Endothelial cell of umbilical vein (primary cell): ENCODE results near the gene CDYL. TPM values are rescaled to one million over a fixed set of nuclear protein-coding genes. Genes with fewer than 3 reads are reported as not detected.

ENCODE experiments used
- BruUV-seq: library from RNA; stranded (reverse); fragments of 400-500 nt; replicated peaks from 2 replicates; lab custom pipeline; 2021; lab: Mats Ljungman, UMichigan
- CTCF ChIA-PET: fragments of 300-600, 350-600 bp; sonication (Branson Sonifier 250); formaldehyde crosslinking; loops from one replicate; lab custom pipeline; 2021; ENCODE audit warnings: antibody characterized with exemption, inconsistent platforms; lab: Charles Lee
- POLR2A ChIA-PET: fragments of 300-600, 350-600 bp; sonication (Branson Sonifier 250); formaldehyde crosslinking; loops from one replicate; lab custom pipeline; 2021; ENCODE audit warnings: antibody characterized with exemption, inconsistent platforms; lab: Charles Lee
- DNase-seq: peaks from one replicate; pipeline ENCODE4 v3.0.0-alpha.2; 2011; ENCODE audit warnings: low read depth, low spot score
- FAIRE-seq: peaks from 2 replicates; lab custom pipeline; 2011; peaks lifted over from hg19 to GRCh38; lab: Jason Lieb, UNC
- H2AFZ ChIP-seq: 2 replicates; pipeline ENCODE4 v1.6.0; 2012; ENCODE audit warnings: low read depth, low read length, control low read depth, inconsistent platforms
- H3K27ac ChIP-seq: 2 replicates; pipeline ENCODE4 v1.5.1; 2011; ENCODE audit warnings: low read depth, mild to moderate bottlenecking, control low read depth, low read length, moderate library complexity; ENCODE audit not compliant: insufficient read depth
- H3K27me3 ChIP-seq, 2 experiments: 2 replicates each; pipeline versions ENCODE4 v1.6.0 to v1.6.1; 2011; ENCODE audit warnings: low read length in 2 of 2, mixed read lengths in 1 of 2; ENCODE audit not compliant: control insufficient read depth in 2 of 2, insufficient read depth in 2 of 2
- H3K36me3 ChIP-seq, 2 experiments: 2 replicates in 1 of 2; 3 replicates in 1 of 2; pipeline ENCODE4 v1.5.1; 2011; ENCODE audit warnings: low read length in 2 of 2, mild to moderate bottlenecking in 1 of 2, moderate library complexity in 1 of 2; ENCODE audit not compliant: control insufficient read depth in 2 of 2, insufficient read depth in 2 of 2; ENCODE audit errors: extremely low read depth in 1 of 2
- H3K4me1 ChIP-seq: 3 replicates; pipeline ENCODE4 v1.5.1; 2011; ENCODE audit warnings: mild to moderate bottlenecking, low read length; ENCODE audit not compliant: control insufficient read depth, insufficient read depth; ENCODE audit errors: extremely low read depth
- H3K4me2 ChIP-seq: 2 replicates; pipeline ENCODE4 v1.6.1; 2011; ENCODE audit warnings: low read length, control low read depth, mixed read lengths; ENCODE audit not compliant: insufficient read depth
- H3K4me3 ChIP-seq, 3 experiments: fragments of 200-600 bp in 1 of 3; sonication (generic), shearing (Covaris generic) in 1 of 3; replicated peaks in 1 of 3; 2 replicates each; pipeline ENCODE4 v1.5.1; 2011 to 2016; ENCODE audit warnings: control low read depth in 3 of 3, low read length in 3 of 3, mild to moderate bottlenecking in 2 of 3, inconsistent platforms in 1 of 3, low read depth in 1 of 3, moderate library complexity in 1 of 3; ENCODE audit not compliant: insufficient read depth in 1 of 3
- H3K79me2 ChIP-seq: 2 replicates; pipeline ENCODE4 v1.6.0; 2012; ENCODE audit warnings: low read length, inconsistent platforms; ENCODE audit not compliant: control insufficient read depth, insufficient read depth
- H3K9ac ChIP-seq: replicated peaks from 2 replicates; pipeline ENCODE3; 2011; ENCODE audit warnings: low read length, control low read depth; ENCODE audit not compliant: insufficient read depth; ENCODE audit errors: extremely low read depth
- H3K9me1 ChIP-seq: replicated peaks from 3 replicates; pipeline ENCODE4 v1.6.0; 2011; ENCODE audit warnings: mild to moderate bottlenecking, low read length; ENCODE audit not compliant: control insufficient read depth, insufficient read depth; ENCODE audit errors: extremely low read depth
- H3K9me3 ChIP-seq: replicated peaks from 2 replicates; pipeline ENCODE4 v1.5.1; 2012; ENCODE audit warnings: low read length, inconsistent platforms; ENCODE audit not compliant: control insufficient read depth, insufficient read depth
- H4K20me1 ChIP-seq: replicated peaks from 2 replicates; pipeline ENCODE3; 2011; ENCODE audit warnings: mild to moderate bottlenecking, low read length; ENCODE audit not compliant: control insufficient read depth, insufficient read depth; ENCODE audit errors: extremely low read depth
- CTCF ChIP-seq, 2 donors: IDR thresholded peaks; 1 replicate in 1 of 2; 2 replicates in 1 of 2; pipeline ENCODE4 v1.5.1; 2011; ENCODE audit warnings: low read length in 2 of 2, mild to moderate bottlenecking in 2 of 2, moderate library complexity in 2 of 2, control low read depth in 1 of 2, inconsistent platforms in 1 of 2, low read depth in 1 of 2; ENCODE audit not compliant: insufficient read depth in 1 of 2; ENCODE audit errors: extremely low read depth in 1 of 2
- EZH2 ChIP-seq: IDR thresholded peaks from 2 replicates; pipeline ENCODE4 v1.6.1; 2012; ENCODE audit warnings: borderline replicate concordance, low read depth, mild to moderate bottlenecking, moderate library complexity, low read length, inconsistent platforms; ENCODE audit not compliant: severe bottlenecking
- FOS ChIP-seq: IDR thresholded peaks from 2 replicates; pipeline ENCODE4 v1.6.1; 2011; ENCODE audit warnings: mild to moderate bottlenecking, low read length, moderate library complexity, borderline replicate concordance; ENCODE audit not compliant: insufficient read depth
- GATA2 ChIP-seq: IDR thresholded peaks from 2 replicates; pipeline ENCODE4 v1.7.0; 2011; ENCODE audit warnings: low read depth, mild to moderate bottlenecking, moderate library complexity, mixed read lengths, low read length; ENCODE audit not compliant: insufficient read length, insufficient read depth
- JUN ChIP-seq: IDR thresholded peaks from 2 replicates; pipeline ENCODE4 v1.6.1; 2011; ENCODE audit warnings: borderline replicate concordance, low read depth; ENCODE audit not compliant: insufficient read length, insufficient read depth
- MAX ChIP-seq: IDR thresholded peaks from 2 replicates; pipeline ENCODE4 v1.6.1; 2011; ENCODE audit not compliant: insufficient read depth, insufficient read length
- MYC ChIP-seq: IDR thresholded peaks from one replicate; pipeline ENCODE4 v1.6.1; 2011; ENCODE audit warnings: mild to moderate bottlenecking, low read depth, low read length
- POLR2A ChIP-seq: IDR thresholded peaks from 2 replicates; pipeline ENCODE4 v1.6.1; 2012; ENCODE audit warnings: low read depth, mild to moderate bottlenecking, control low read depth, low read length
- POLR2AphosphoS5 ChIP-seq: IDR thresholded peaks from 2 replicates; pipeline ENCODE4 v1.6.1; 2012; ENCODE audit warnings: low read depth, mild to moderate bottlenecking, control low read depth, low read length, moderate library complexity; ENCODE audit not compliant: insufficient read depth
- dilution Hi-C: fragments of 300-500 bp; cut with MboI; formaldehyde crosslinking; loops from one replicate; pipeline ENCODE4 v1.15.0; 2019; ENCODE audit warnings: low sequenced_read_pairs; ENCODE audit not compliant: extremely low pct_ligation_motif_present
- intact Hi-C: fragments of 100-400 bp; cut with micrococcal nuclease; formaldehyde crosslinking; loops from one replicate; pipeline ENCODE4 v1.10.0; 2022
- polyA plus RNA-seq, 4 experiments: library from polyadenylated mRNA; depleted of rRNA in 3 of 4; stranded (reverse) in 3 of 4; unstranded in 1 of 4; fragments of >200 nt; gene quantifications; 2 replicates each; pipeline versions ENCODE4 v1.2.1 to v1.2.3, GENCODE V29; 2011 to 2012; ENCODE audit warnings: missing spikeins in 1 of 4
- total RNA-seq: library from RNA; stranded (reverse); gene quantifications from 2 replicates; pipeline ENCODE4 v1.2.3, GENCODE V29; 2021

Gene CDYL
- total and polyA plus RNA-seq, 2 donors (not counting 3 experiments of a cell fraction or from before 2014, with no cell fraction given): 10.2 to 35.6 TPM

GRCh38 chr6:4891141-4891540 is 114.9 kb downstream of the CDYL start:
- H3K9me1 ChIP-seq: no peaks in the 10 kb centered on the region
- H3K4me2 ChIP-seq: no peak overlapping the region
- ChIA-PET POLR2A (no interaction called here), CTCF (no interaction called here)
- H3K9me3 ChIP-seq: no peaks in the 10 kb centered on the region
- FAIRE-seq (no peak), DNase-seq (no peak)
- H3K4me1 ChIP-seq: no peaks in the 10 kb centered on the region
- no peak overlapping the region for H3K9ac ChIP-seq
- peaks cover 25% of the 10 kb centered on the region for H3K79me2 ChIP-seq
- intact Hi-C loops: no loop called here
- H4K20me1 ChIP-seq: peaks cover 7% of the 10 kb centered on the region
- H3K36me3 ChIP-seq: peaks cover 2 to 7% of the 10 kb centered on the region in 2 experiments
- no TSS peak for BruUV-seq
- dilution Hi-C loops: no loop called here
- no peak overlapping the region for H2AFZ ChIP-seq
- no peak overlapping the region for H3K27ac ChIP-seq
- no peak overlapping the region for H3K4me3 ChIP-seq
- TF ChIP-seq JUN: no peak
- H3K27me3 ChIP-seq: no peaks in the 10 kb centered on the region

GRCh38 chr6:4892785-4893485 is 116.7 kb downstream of the CDYL start:
- H2AFZ ChIP-seq: no peak overlapping the region
- FAIRE-seq (no peak), DNase-seq (no peak)
- H3K36me3 ChIP-seq: peaks cover 2 to 7% of the 10 kb centered on the region in 2 experiments
- no TSS peak for BruUV-seq
- peaks cover 3% of the 10 kb centered on the region for H4K20me1 ChIP-seq
- dilution Hi-C loops: no loop called here
- no peak overlapping the region for H3K4me2 ChIP-seq
- no peaks in the 10 kb centered on the region for H3K9me3 ChIP-seq
- no peaks in the 10 kb centered on the region for H3K9me1 ChIP-seq
- no peak overlapping the region for H3K27ac ChIP-seq
- peaks cover 16% of the 10 kb centered on the region for H3K79me2 ChIP-seq
- ChIA-PET POLR2A (no interaction called here), CTCF (interaction anchor here (1.3 kb wide), 1 partner anchor 10 kb away, joined by 4 read pairs; no protein-coding TSS in a partner anchor)
- H3K4me1 ChIP-seq: no peaks in the 10 kb centered on the region
- H3K9ac ChIP-seq: no peak overlapping the region
- H3K4me3 ChIP-seq: no peak overlapping the region
- TF ChIP-seq JUN (no peak), FOS (no peak), POLR2AphosphoS5 (no peak), MAX (no peak), EZH2 (no peak), GATA2 (no peak), CTCF (IDR thresholded peaks at IDR 0.05; ENCODE audit: extremely low read depth in 1 of 2, insufficient read depth in 1 of 2, low read depth in 1 of 2, low read length in 2 of 2) (no peak), MYC (no peak), POLR2A (no peak)
- intact Hi-C loops: no loop called here
- H3K27me3 ChIP-seq: no peaks in the 10 kb centered on the region
